Measurements from ENCODE around the gene MMP25. TPM values are rescaled to one million over a fixed set of nuclear protein-coding genes. Genes with fewer than 3 reads are reported as not detected.
A peak's percentile ranks its signal among the peaks of the same experiment; 100 is the strongest.

The MMP25 gene
- polyA plus RNA-seq, 3 donors = 0.71 to 26.6 (median 2.6) TPM

- 87% methylated on average over 25 of the region's 26 CpGs for WGBS (ENCODE audit: insufficient coverage)
- H3K27me3 ChIP-seq (ENCODE audit: control insufficient read depth in 2 of 2, insufficient read depth in 2 of 2, low read length in 2 of 2) = peaks cover 0 to 14% of the 10 kb centered on the region in 2 donors
- no peak overlapping the region for H3K27ac ChIP-seq (ENCODE audit: low read depth in 1 of 2, low read length in 2 of 2)
- H3K4me2 ChIP-seq (replicated peaks; ENCODE audit: extremely low read depth, low read length, poor library complexity, severe bottlenecking) = no peak overlapping the region
- H3K4me3 ChIP-seq (replicated peaks in 1 of 3; ENCODE audit: low read depth in 2 of 3, low read length in 3 of 3) = no peak overlapping the region
- H2AFZ ChIP-seq (ENCODE audit: insufficient read depth, low read depth, low read length, poor library complexity, severe bottlenecking) = no peak overlapping the region
- no peak for DNase-seq
- intact Hi-C loops (cut with micrococcal nuclease) = no loop called here
- H3K4me3 Mint-ChIP-seq = peak overlapping the region in 1 of 2 donors; percentile 63
- no peaks in the 10 kb centered on the region for H4K20me1 ChIP-seq (ENCODE audit: insufficient read depth, low read length)
- H3K4me1 ChIP-seq (ENCODE audit: control insufficient read depth in 1 of 2, insufficient read depth in 2 of 2, low read length in 2 of 2) = peaks cover 88 to 99% of the 10 kb centered on the region in 2 donors
- no peaks in the 10 kb centered on the region for H3K9me3 ChIP-seq (replicated peaks in 1 of 2; ENCODE audit: control insufficient read depth in 1 of 2, insufficient read depth in 1 of 2, low read length in 2 of 2)
- peak overlapping the region in 3 of 7 donors; percentile 10 to 64 (median 26) for H3K27ac Mint-ChIP-seq
- no peak overlapping the region for H3K9ac ChIP-seq (ENCODE audit: insufficient read depth, low read length, poor library complexity, severe bottlenecking)
- peaks cover 0 to 4% (median 1%) of the 10 kb centered on the region in 7 donors for H3K9me3 Mint-ChIP-seq
- peaks cover 21 to 32% of the 10 kb centered on the region in 2 donors for H3K36me3 Mint-ChIP-seq
- no peaks in the 10 kb centered on the region for H3K36me3 ChIP-seq (replicated peaks in 1 of 2; ENCODE audit: control insufficient read depth in 1 of 2, insufficient read depth in 2 of 2, low read length in 2 of 2)
- peaks cover 14 to 32% (median 21%) of the 10 kb centered on the region in 3 donors for H3K27me3 Mint-ChIP-seq (ENCODE audit: low read depth in 3 of 3)
- TF ChIP-seq CTCF (IDR thresholded peaks at IDR 0.05) = no peak
- no peaks in the 10 kb centered on the region for H3K79me2 ChIP-seq (ENCODE audit: insufficient read depth, low read length)
- H3K4me1 Mint-ChIP-seq = peaks cover 74% of the 10 kb centered on the region
These were observed 3.6 kb downstream of the MMP25 start for GRCh38 chr16:3049921-3050481.

- Histone ChIP-seq H3K36me3 (replicated peaks in 1 of 2; ENCODE audit: control insufficient read depth in 1 of 2, insufficient read depth in 2 of 2, low read length in 2 of 2) (no peaks in the 10 kb centered on the region), H3K9ac (ENCODE audit: insufficient read depth, low read length, poor library complexity, severe bottlenecking) (no peak overlapping the region), H3K79me2 (ENCODE audit: insufficient read depth, low read length) (no peaks in the 10 kb centered on the region), H3K4me3 (replicated peaks in 1 of 3; ENCODE audit: low read depth in 2 of 3, low read length in 3 of 3) (no peak overlapping the region), H2AFZ (ENCODE audit: insufficient read depth, low read depth, low read length, poor library complexity, severe bottlenecking) (no peak overlapping the region), H3K9me3 (replicated peaks in 1 of 2; ENCODE audit: control insufficient read depth in 1 of 2, insufficient read depth in 1 of 2, low read length in 2 of 2) (no peaks in the 10 kb centered on the region), H3K27me3 (ENCODE audit: control insufficient read depth in 2 of 2, insufficient read depth in 2 of 2, low read length in 2 of 2) (peaks cover 0 to 10% of the 10 kb centered on the region in 2 donors), H3K4me2 (replicated peaks; ENCODE audit: extremely low read depth, low read length, poor library complexity, severe bottlenecking) (no peak overlapping the region), H3K4me1 (ENCODE audit: control insufficient read depth in 1 of 2, insufficient read depth in 2 of 2, low read length in 2 of 2) (peaks cover 90 to 99% of the 10 kb centered on the region in 2 donors), H4K20me1 (ENCODE audit: insufficient read depth, low read length) (no peaks in the 10 kb centered on the region), H3K27ac (ENCODE audit: low read depth in 1 of 2, low read length in 2 of 2) (no peak overlapping the region)
- TF ChIP-seq CTCF (IDR thresholded peaks at IDR 0.05) = no peak
- H3K36me3 Mint-ChIP-seq = peaks cover 20 to 32% of the 10 kb centered on the region in 2 donors
- H3K27ac Mint-ChIP-seq = peak overlapping the region in 2 of 7 donors; percentile 10 to 26
- H3K27me3 Mint-ChIP-seq (ENCODE audit: low read depth in 3 of 3) = peaks cover 9 to 27% (median 16%) of the 10 kb centered on the region in 3 donors
- intact Hi-C loops (cut with micrococcal nuclease) = no loop called here
- peak overlapping the region in 1 of 2 donors; percentile 63 for H3K4me3 Mint-ChIP-seq
- no peak for DNase-seq
- peaks cover 0 to 1% (median 0%) of the 10 kb centered on the region in 7 donors for H3K9me3 Mint-ChIP-seq
- peaks cover 74% of the 10 kb centered on the region for H3K4me1 Mint-ChIP-seq
- no CpG with 5 or more reads among the region's 5 CpGs for WGBS (ENCODE audit: insufficient coverage)
These were observed 4.1 kb downstream of the MMP25 start for GRCh38 chr16:3050487-3050886.
